HG03342 (cell line): ENCODE results near the gene RAP1GAP2.
A peak's percentile ranks its signal among the peaks of the same experiment; 100 is the strongest.
"Not testable (repeated sequence)": the region's sequence is repeated elsewhere in the genome, so short reads cannot be mapped to it uniquely, and the experiment has no call there.

Experiments
- ATAC-seq: cut with Tn5 transposase; IDR thresholded peaks from one replicate; pipeline ENCODE4 v1.9.1; 2021; ENCODE audit warnings: mild to moderate bottlenecking, moderate library complexity; ENCODE audit not compliant: unreplicated experiment

Gene RAP1GAP2

DNA sequence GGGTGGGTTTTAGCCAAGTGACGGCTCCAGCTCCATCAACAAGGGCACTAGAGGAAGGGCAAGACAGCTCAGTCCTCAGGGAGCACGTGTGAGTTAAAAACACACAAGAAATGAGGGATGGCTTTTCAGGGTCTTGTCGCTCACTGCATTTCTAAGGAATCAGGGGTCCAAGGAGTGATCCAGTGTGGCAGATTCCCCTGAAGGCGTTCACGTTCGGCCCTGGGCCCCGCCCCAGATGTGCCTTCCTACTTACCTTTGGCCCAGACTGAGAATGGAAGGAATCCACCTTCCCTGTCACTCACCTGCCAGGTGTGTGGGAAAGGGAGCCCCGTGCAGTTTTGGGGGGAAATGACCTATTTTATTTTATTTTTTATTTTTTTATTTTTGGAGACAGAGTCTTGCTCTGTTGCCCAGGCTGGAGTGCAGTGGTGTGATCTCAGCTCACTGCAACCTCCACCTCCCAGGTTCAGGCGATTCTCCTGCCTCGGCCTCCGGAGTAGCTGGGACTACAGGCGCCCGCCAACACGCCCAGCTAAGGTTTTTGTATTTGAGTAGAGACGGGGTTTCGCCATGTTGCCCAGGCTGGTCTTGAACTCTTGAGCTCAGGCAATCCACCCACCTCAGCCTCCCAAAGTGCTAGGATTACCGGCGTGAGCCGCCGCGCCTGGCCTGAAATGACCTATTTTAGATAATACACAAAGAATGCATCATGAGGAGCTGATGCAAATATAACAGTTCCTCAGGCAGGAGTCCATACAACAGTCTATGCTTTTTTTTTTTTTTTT lies 195.3 kb downstream of the RAP1GAP2 start:
- ATAC-seq: not testable (repeated sequence)

GRCh38 chr17:2994441-2994840 lies 198.2 kb downstream of the RAP1GAP2 start:
- ATAC-seq: no peak

GRCh38 chr17:2995377-2995776 lies 199.1 kb downstream of the RAP1GAP2 start:
- ATAC-seq: no peak

DNA sequence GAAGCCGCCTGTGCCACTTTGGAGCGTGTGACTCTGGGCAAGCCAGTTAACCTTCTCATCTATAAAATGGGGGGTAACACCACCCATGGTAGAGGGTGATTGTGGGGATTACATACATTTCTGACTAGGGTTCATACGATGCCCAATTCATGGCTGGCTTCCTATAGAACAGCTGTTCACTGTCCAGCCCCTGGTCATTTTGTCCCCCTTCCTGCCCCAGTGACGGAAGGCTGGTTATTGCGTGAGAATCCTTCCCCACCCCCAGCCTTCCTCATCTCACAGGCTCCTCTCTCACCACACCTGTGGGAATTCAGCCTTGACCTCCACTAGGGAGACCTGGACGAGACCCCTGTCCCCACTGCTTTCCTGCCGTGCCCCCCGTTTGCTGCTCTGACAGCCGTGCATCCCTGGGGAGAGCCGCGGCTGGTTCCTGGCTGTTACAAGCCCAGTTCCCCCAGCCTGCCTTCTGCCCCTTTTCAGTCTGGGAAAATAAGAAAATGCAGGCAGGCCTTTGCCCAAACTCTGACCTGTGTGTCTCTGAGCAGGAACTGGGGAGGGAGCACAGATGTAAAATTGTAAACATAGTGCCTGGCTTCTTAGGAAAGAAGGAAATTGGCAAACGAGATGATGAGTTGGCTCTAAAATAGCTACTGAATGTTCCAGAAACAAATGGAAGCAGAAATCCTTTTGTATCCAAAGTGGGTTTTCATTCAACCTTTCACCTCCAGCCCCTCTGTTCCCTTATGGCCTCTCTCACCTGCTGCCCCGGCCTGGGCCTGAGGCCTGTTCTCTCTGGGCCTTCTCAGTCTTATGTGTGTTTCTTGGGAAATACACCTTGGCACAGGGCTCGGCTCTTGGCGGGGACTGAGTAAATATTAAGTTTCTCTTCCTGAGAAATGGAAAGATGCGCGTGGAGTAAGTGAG lies 199.9 kb downstream of the RAP1GAP2 start:
- no peak for ATAC-seq

- ATAC-seq: no peak
Observed at GRCh38 chr17:2996810-2997670, 200.8 kb downstream of the RAP1GAP2 start.

DNA sequence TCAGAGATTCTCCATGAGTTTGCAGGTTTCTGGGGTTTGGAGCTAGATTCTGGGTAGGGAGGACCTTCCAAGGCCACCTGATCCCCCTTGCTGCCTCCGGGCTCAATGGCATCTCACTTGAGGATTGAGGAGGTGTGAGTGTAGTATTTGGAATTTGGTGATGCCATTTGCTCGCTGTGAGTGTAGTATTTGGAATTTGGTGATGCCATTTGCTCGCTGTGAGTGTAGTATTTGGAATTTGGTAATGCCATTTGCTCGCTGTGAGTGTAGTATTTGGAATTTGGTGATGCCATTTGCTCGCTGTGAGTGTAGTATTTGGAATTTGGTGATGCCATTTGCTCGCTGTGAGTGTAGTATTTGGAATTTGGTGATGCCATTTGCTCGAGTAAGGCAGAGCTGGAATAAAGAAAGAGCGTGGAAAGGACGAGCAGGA lies 202.2 kb downstream of the RAP1GAP2 start:
- ATAC-seq: not testable (repeated sequence)

GRCh38 chr17:3002538-3003295 lies 206.5 kb downstream of the RAP1GAP2 start:
- ATAC-seq: peak; percentile 71

DNA sequence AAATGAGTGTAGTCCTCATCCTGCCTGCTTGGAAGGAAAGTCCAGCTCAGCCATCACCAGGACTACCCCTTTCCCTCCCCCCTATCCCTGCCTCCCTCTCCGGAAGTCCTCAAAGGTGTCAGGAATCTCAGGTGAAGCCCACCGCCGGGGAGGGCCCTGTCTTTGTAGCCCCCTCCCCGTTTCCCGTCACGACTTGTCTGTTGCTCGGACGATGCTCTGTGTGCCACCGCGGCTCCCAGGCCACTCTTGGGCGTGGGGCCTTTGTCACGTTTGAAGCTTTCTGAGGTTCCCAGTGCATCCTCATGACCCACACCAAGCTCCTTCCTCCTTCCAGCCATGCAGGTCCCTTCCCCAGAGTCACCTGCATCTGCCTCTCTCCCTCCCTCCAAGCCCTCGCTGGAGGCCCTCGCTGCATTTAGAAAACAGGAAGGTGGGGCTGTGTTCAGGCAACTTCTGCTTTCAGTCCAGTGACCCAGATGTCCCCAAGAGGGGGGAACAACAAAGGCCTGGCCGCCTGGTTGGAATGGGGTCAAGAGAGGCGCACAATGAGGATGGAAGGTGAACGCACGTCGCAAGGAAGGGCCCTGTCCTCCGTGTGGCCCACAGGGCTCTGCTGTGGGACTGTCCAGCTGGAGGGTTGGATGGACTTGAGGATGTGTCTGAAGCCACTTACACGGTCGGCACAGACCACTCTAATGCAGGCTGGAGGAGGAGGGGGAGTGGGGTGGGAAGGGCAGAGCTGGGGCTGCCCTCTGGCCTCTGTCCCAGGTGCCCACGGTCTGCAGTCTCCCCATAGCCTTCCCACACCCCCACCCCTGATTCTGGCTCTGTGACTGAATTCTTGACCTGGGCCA lies 207.3 kb downstream of the RAP1GAP2 start:
- no peak for ATAC-seq

- ATAC-seq: no peak
Observed at GRCh38 chr17:3004150-3004801, 208.0 kb downstream of the RAP1GAP2 start.

DNA sequence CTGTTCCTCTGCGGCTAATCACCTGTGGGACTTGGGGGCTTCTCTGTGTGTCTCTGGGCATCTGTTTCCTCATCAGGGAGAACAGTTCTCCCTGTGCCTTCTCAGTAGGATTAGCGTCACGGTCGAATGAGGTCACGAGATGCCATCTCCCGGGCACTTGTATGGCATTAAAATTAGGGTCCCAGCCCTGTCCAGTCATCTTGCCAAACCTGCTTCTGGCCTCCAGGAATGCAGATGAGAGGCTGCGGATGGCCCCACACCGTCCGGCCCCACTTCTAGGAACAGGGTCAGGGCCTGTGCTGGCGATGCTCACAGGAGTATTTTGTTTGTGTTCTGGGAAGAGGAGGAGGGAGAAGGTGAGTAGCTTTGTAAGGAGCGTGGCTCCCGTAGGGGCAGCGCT lies 208.7 kb downstream of the RAP1GAP2 start:
- no peak for ATAC-seq

GRCh38 chr17:3005696-3006095 lies 209.5 kb downstream of the RAP1GAP2 start:
- ATAC-seq: no peak

GRCh38 chr17:3006801-3007200 lies 210.6 kb downstream of the RAP1GAP2 start:
- ATAC-seq: no peak

GRCh38 chr17:3007651-3008121 lies 211.4 kb downstream of the RAP1GAP2 start:
- no peak for ATAC-seq

- no peak for ATAC-seq
Observed at GRCh38 chr17:3008336-3009288, 212.4 kb downstream of the RAP1GAP2 start.

GRCh38 chr17:3009411-3009920 lies 213.2 kb downstream of the RAP1GAP2 start:
- no peak for ATAC-seq

DNA sequence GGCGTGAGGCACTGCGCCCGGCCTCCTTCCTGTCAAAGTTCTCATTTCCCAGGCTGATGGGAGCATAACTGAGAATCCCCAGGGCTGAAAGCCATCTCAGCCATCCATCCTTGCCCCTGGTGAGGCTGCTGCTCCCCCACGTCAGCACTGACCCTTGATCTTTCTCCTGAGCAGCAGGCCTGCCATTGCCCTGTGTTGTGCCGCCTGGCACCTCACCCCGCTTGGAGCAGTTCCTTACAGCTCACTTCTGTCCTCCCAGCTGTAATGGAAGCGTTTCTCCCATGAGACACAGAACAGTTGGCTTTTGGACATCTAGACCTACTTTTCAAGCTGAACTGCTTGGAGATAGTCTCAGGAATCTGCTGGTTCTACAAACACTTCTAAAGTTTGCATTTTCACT lies 215.7 kb downstream of the RAP1GAP2 start:
- no peak for ATAC-seq

GRCh38 chr17:3012926-3013581 lies 216.8 kb downstream of the RAP1GAP2 start:
- ATAC-seq: peak; percentile 51
